Brain pericyte (primary cell): ENCODE data around the gene NMUR1.
A peak's percentile ranks its signal among the peaks of the same experiment; 100 is the strongest.

Source experiments
- DNase-seq: peaks from one replicate; pipeline ENCODE4 v3.0.0-alpha.2; 2012; ENCODE audit warnings: low read depth, low spot score

Gene NMUR1

DNA sequence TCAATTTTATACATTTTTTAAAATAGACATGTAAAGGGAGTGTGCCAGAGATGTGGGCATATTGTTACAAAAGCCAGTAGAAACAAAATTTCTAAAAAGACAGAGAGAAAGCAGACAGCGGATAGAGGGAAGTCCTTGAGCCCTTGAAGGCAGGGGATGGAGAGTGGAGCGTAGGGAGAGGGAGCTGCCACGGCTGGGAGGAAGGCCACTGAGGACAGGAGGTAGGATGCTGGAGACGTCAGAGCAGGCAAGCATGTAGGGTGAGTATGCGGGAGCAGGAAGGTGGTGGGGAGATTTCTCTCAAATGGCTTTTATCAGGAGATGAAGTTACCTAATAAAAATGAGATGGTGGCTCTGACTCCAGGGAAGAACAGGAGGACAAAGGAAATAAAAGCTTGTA, 41.9 kb downstream of the NMUR1 start:
- no peak for DNase-seq

GRCh38 chr2:231486851-231487596, 43.2 kb downstream of the NMUR1 start:
- no peak for DNase-seq

- no peak for DNase-seq
Measured at GRCh38 chr2:231483398-231484329, 46.6 kb downstream of the NMUR1 start.

GRCh38 chr2:231482806-231483391, 47.3 kb downstream of the NMUR1 start:
- peak; percentile 30 for DNase-seq

- no peak for DNase-seq
Measured at GRCh38 chr2:231480781-231481180, 49.5 kb downstream of the NMUR1 start.

DNA sequence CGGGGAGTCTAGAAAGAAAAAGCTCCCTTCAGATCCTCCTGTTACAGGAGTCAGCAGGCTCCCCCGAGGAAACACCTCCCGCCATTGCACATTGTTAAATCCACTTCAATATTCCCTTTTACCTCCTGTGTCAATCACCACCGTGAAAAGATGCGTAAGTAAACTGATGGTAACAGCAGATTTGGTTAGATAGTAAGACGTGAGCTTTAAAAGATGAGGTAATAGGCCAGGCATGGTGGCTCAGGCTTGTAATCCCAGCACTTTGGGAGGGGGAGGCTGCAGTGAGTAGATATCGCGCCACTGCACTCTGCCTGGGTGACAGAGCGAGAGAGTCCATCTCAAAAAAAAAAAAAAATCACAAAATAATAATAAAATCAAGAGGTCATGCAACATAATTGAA, 50.8 kb downstream of the NMUR1 start:
- no peak for DNase-seq

GRCh38 chr2:231476920-231477319, 53.3 kb downstream of the NMUR1 start:
- DNase-seq: no peak

GRCh38 chr2:231475965-231476364, 54.3 kb downstream of the NMUR1 start:
- DNase-seq: no peak
